Measurements from ENCODE around the gene DBP. TPM values are rescaled to one million over a fixed set of nuclear protein-coding genes. Genes with fewer than 3 reads are reported as not detected.
A peak's percentile ranks its signal among the peaks of the same experiment; 100 is the strongest.

The DBP gene
- total RNA-seq, 1 donor from 2014 or later: 2.9 TPM

DNA sequence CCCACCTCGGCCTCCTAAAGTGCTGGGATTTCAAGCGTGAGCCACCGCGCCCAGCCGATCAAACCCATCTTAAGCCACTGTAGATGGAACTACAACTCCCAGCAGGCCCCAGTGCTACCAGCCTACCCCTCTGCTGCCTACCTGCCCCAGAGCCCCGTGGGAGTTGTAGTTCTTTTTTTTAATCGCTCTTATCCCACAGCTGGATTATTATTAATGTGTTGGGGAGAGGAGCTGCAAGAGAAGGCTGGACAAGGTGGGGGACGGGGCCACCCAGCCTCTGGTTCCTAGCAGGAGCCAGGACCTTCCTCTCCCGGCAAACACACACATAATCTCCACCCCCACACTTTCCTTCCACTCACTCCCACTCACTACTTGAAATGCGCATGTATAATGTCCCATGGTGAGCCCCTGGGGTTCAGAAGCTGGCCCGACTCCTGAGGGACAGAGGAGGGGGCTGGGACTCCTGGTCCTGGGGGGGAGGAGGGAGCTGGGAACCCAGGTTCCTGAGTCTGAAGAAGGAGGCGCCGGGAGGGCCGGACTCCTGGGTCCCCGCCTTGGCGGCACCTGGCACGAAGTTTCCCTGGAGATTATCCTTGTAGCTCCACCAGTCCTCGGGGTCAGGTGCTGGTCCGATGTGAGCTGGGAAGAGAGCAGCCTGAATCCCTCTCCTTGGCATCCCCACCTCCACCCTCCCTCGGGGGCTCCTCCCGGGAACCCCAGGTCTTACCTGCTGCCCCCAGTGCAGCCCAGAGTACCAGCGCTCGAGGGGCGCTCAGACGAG is 7.8 kb upstream of the DBP start:
- peak; percentile 71 for DNase-seq

DNA sequence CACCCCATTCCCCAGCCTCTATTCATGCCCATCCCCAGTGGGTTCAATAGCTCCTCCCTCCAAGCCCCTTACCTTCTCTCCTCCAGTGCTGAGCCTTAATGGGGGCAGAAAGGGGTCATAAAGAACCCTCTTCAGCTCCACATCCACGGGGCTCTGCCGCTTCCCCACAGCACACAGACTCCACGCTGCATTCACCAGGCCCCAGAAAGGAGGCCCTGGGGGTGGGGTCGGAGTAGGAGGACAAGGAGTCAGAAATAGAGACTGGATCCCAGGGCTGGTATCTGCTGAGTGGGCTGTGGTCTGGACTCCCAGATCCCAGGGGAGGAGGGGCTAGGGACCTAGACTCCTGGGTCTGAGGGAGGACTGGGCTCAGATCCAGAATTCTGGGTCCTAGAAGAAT is 7.2 kb upstream of the DBP start:
- Mint-ChIP-seq H3K9me3 (ENCODE audit: unreplicated experiment) (peaks cover 8% of the 10 kb centered on the region), H3K4me3 (ENCODE audit: unreplicated experiment) (no peak overlapping the region), H3K4me1 (ENCODE audit: low read depth, unreplicated experiment) (peaks cover 5% of the 10 kb centered on the region), H3K27ac (ENCODE audit: unreplicated experiment) (no peak overlapping the region), H3K36me3 (ENCODE audit: unreplicated experiment) (no peaks in the 10 kb centered on the region), H3K27me3 (ENCODE audit: unreplicated experiment) (peaks cover 16% of the 10 kb centered on the region)
- DNase-seq: no peak
- TF ChIP-seq CTCF (IDR thresholded peaks at IDR 0.05; ENCODE audit: partially characterized antibody, unreplicated experiment): no peak

More for the DNA sequence above, 7.8 kb upstream of the DBP start:
- H3K27me3 Mint-ChIP-seq (ENCODE audit: unreplicated experiment): peaks cover 13% of the 10 kb centered on the region
- no peaks in the 10 kb centered on the region for H3K36me3 Mint-ChIP-seq (ENCODE audit: unreplicated experiment)
- H3K27ac Mint-ChIP-seq (ENCODE audit: unreplicated experiment): no peak overlapping the region
- H3K9me3 Mint-ChIP-seq (ENCODE audit: unreplicated experiment): peaks cover 8% of the 10 kb centered on the region
- TF ChIP-seq CTCF (IDR thresholded peaks at IDR 0.05; ENCODE audit: partially characterized antibody, unreplicated experiment): no peak
- peak overlapping the region; percentile 92 for H3K4me3 Mint-ChIP-seq (ENCODE audit: unreplicated experiment)
- peaks cover 3% of the 10 kb centered on the region for H3K4me1 Mint-ChIP-seq (ENCODE audit: low read depth, unreplicated experiment)

- no peak for TF ChIP-seq CTCF (IDR thresholded peaks at IDR 0.05; ENCODE audit: partially characterized antibody, unreplicated experiment)
- DNase-seq: no peak
- H3K4me1 Mint-ChIP-seq (ENCODE audit: low read depth, unreplicated experiment): peaks cover 9% of the 10 kb centered on the region
- peaks cover 8% of the 10 kb centered on the region for H3K9me3 Mint-ChIP-seq (ENCODE audit: unreplicated experiment)
- H3K36me3 Mint-ChIP-seq (ENCODE audit: unreplicated experiment): peaks cover 4% of the 10 kb centered on the region
- H3K27ac Mint-ChIP-seq (ENCODE audit: unreplicated experiment): no peak overlapping the region
- peak overlapping the region; percentile 4 for H3K4me3 Mint-ChIP-seq (ENCODE audit: unreplicated experiment)
- peaks cover 24% of the 10 kb centered on the region for H3K27me3 Mint-ChIP-seq (ENCODE audit: unreplicated experiment)
Observed at GRCh38 chr19:48642862-48643261, 5.7 kb upstream of the DBP start.

- no peak overlapping the region for H3K27ac Mint-ChIP-seq (ENCODE audit: unreplicated experiment)
Observed at GRCh38 chr19:48641850-48642249, 4.7 kb upstream of the DBP start.

More at GRCh38 chr19:48641850-48642249, 4.7 kb upstream of the DBP start:
- peaks cover 8% of the 10 kb centered on the region for H3K9me3 Mint-ChIP-seq (ENCODE audit: unreplicated experiment)
- no peak for DNase-seq
- peak overlapping the region; percentile 45 for H3K4me3 Mint-ChIP-seq (ENCODE audit: unreplicated experiment)
- no peak for TF ChIP-seq CTCF (IDR thresholded peaks at IDR 0.05; ENCODE audit: partially characterized antibody, unreplicated experiment)
- peaks cover 25% of the 10 kb centered on the region for H3K27me3 Mint-ChIP-seq (ENCODE audit: unreplicated experiment)
- H3K4me1 Mint-ChIP-seq (ENCODE audit: low read depth, unreplicated experiment): peaks cover 9% of the 10 kb centered on the region
- H3K36me3 Mint-ChIP-seq (ENCODE audit: unreplicated experiment): peaks cover 4% of the 10 kb centered on the region
